ENCODE results near the gene KLHL22.
"Not testable (repeated sequence)": the region's sequence is repeated elsewhere in the genome, so short reads cannot be mapped to it uniquely, and the experiment has no call there.

KLHL22 gene, protein sequence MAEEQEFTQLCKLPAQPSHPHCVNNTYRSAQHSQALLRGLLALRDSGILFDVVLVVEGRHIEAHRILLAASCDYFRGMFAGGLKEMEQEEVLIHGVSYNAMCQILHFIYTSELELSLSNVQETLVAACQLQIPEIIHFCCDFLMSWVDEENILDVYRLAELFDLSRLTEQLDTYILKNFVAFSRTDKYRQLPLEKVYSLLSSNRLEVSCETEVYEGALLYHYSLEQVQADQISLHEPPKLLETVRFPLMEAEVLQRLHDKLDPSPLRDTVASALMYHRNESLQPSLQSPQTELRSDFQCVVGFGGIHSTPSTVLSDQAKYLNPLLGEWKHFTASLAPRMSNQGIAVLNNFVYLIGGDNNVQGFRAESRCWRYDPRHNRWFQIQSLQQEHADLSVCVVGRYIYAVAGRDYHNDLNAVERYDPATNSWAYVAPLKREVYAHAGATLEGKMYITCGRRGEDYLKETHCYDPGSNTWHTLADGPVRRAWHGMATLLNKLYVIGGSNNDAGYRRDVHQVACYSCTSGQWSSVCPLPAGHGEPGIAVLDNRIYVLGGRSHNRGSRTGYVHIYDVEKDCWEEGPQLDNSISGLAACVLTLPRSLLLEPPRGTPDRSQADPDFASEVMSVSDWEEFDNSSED

DNA sequence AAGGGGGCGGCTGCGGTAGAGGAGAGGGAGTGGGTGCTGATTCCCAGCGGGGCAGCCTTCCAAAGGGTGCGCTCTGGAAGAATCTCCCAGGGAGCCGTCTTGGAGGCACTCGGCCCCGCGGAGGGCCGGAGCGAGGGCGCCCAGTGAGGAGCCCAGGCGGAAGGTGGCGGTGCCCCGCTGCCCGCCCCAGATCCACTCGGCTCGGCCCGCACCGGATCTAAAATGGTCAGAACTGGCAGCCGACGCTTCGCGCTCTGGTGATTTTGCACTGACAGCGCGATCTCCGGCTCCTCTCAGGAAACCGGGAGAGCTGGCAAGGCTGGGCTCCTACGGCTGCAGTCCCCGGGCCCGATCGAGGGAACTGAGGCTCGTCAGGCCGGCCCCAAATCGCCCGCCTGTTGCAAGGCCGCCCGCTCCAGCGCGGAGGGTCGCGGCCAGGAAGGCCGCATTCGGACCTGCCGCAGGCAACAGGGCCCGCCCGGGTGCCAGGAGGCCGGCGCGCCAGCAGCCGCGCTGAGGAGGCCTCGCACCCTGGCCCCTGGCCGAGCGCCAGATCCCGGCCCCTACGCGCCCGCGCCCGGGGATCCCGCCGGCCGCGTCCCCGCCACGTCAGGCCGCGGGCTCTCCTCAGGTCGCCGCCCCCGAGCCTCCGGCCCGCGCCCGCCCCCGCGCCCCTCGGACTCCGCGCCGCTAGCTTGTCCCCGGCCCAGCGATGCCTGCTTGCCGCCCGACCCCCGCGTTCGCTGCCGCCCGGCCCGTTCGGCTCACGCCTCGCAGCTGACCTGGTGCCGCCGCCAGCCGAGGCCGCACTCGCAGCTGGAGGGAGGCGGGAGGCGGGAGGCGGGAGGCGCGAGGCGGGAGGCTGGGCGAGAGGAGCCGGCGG, at the start of gene KLHL22:
KLHL22 (minus strand) TSS at position 818 of the 883 bp plus-strand sequence. CDS start 6,584 bp downstream, outside the sequence.
- peaks cover 9 to 55% (median 37%) of the 10 kb centered on the region in 11 experiments; a peak in 18 of 22 replicates for H4K20me1 ChIP-seq
- peak within 1 kb of the TSS; percentile 72 to 88 (median 78) for H3K4me3 ChIP-seq
- H3K9ac ChIP-seq = peak within 1 kb of the TSS; percentile 83 to 94 (median 90)
- TF ChIP-seq Cebpa-rat (IDR thresholded peaks at IDR 0.05) = no peak
- H3K27ac ChIP-seq = peak within 1 kb of the TSS; percentile 75 to 90 (median 85)
- H3K27me3 ChIP-seq = no peaks in the 10 kb centered on the region
- peak within 1 kb of the TSS; percentile 94 to 100 (median 97) for H3K4me2 ChIP-seq
- H3K4me1 ChIP-seq = peaks cover 20 to 38% (median 34%) of the 10 kb centered on the region in 10 experiments
- no peaks in the 10 kb centered on the region for H3K9me3 ChIP-seq (replicated peaks in 1 of 11)
- H3K36me3 ChIP-seq = peaks cover 0 to 8% (median 0%) of the 10 kb centered on the region in 11 experiments; a peak in 3 of 22 replicates

DNA sequence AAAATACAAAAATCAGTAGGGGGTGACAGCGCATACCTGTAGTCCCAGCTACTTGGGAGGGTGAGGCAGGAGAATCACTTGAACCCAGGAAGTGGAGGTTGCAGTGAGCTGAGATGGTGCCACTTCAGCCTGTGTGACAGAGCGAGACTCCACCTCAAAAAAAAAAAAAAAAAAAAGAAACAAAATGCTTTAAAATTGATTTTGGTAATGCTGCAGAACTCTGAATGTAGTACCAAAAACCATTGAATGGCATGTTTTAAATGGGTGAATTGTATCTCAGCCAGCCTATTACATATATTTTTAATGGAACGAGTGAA, 49.7 kb upstream of the KLHL22 start:
- H3K9ac ChIP-seq; H3K4me3 ChIP-seq; H3K27ac ChIP-seq; H3K27me3 ChIP-seq; H3K9me3 ChIP-seq (replicated peaks in 1 of 11): not testable (repeated sequence)
- H3K4me2 ChIP-seq = peak overlapping the region in 9 of 11 experiments; percentile 13 to 67 (median 49); a peak in 12 of 22 replicates
- peaks cover 43 to 77% (median 63%) of the 10 kb centered on the region in 11 experiments for H3K36me3 ChIP-seq
- H4K20me1 ChIP-seq = peaks cover 61 to 96% (median 86%) of the 10 kb centered on the region in 11 experiments
- peaks cover 45 to 59% (median 52%) of the 10 kb centered on the region in 10 experiments for H3K4me1 ChIP-seq

DNA sequence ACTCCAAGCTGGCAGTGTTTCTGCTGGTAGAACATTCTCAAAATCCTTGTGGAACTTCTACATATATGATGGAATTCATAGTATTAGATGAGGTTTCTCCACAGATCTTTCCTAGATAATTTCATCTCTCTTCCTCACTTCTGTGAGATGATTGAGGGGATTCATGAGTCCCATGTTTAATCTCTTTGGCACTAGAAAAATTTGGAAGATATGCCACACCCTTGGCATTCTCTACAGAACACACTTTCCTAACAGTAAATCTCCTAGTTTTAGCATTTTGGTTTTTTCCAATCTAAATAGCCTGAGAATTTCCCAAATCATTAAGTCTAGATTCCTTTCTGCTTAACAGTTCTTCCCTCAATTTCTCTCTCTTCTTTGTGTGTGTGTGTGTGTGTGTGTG, 47.1 kb upstream of the KLHL22 start:
- Histone ChIP-seq H3K27ac (no peak overlapping the region), H3K4me2 (no peak overlapping the region), H3K27me3 (no peaks in the 10 kb centered on the region), H3K9me3 (replicated peaks in 1 of 11) (0 out of 22 replicates have a peak, but pooled peaks cover 0 to 4% (median 0%) of the 10 kb centered on the region in 11 experiments), H3K36me3 (peaks cover 68 to 90% (median 83%) of the 10 kb centered on the region in 11 experiments), H3K4me1 (peaks cover 19 to 34% (median 27%) of the 10 kb centered on the region in 10 experiments), H3K9ac (no peak overlapping the region), H3K4me3 (no peak overlapping the region), H4K20me1 (peaks cover 44 to 96% (median 85%) of the 10 kb centered on the region in 11 experiments)
- TF ChIP-seq Cebpa-rat (IDR thresholded peaks at IDR 0.05) = no peak

DNA sequence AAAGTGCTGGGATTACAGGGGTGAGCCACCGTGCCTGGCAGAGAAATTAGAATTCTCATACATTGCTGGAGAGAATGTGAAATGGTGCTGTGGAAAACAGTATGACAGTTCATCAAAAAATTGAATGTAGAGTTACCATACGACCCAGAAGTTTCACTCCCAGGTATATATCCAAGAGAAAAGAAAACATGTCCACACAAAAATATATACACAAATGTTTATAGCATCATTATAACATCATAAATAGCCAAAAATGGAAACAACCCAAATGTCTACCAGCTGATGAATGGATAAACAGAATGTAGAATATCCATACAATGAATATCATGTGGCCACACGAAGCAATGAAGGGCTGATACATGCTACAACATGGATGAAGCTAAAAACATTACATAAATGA, 46.5 kb upstream of the KLHL22 start:
- H3K4me3 ChIP-seq = no peak overlapping the region

DNA sequence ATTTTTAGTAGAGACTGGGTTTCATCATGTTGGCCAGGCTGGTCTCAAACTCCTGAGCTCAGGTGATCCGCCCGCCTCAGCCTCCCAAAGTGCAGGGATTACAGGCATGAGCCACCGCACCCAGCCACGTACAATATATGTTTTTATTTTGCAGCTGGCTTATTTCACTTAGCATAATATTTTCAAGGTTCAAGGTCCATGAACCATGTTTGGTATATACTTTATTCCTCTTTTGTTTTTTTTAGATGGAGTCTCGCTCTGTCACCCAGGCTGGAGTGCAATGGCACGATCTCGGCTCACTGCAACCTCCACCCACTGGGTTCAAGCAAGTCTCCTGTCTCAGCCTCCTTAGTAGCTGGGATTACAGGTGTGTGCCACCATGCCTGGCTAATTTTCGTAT, 43.3 kb upstream of the KLHL22 start:
- peaks cover 3 to 29% (median 24%) of the 10 kb centered on the region in 10 experiments; a peak in 18 of 20 replicates for H3K4me1 ChIP-seq
- H3K4me3 ChIP-seq; H3K27me3 ChIP-seq; H3K9ac ChIP-seq; H3K4me2 ChIP-seq; H3K27ac ChIP-seq; H3K9me3 ChIP-seq (replicated peaks in 1 of 11): not testable (repeated sequence)
- peaks cover 70 to 90% (median 88%) of the 10 kb centered on the region in 11 experiments for H3K36me3 ChIP-seq
- peaks cover 43 to 95% (median 83%) of the 10 kb centered on the region in 11 experiments for H4K20me1 ChIP-seq

More for the DNA sequence above, 46.5 kb upstream of the KLHL22 start:
- H3K9ac ChIP-seq = no peak overlapping the region
- H3K4me1 ChIP-seq = peaks cover 13 to 29% (median 24%) of the 10 kb centered on the region in 10 experiments
- 0 out of 22 replicates have a peak, but pooled peaks cover 0 to 4% (median 0%) of the 10 kb centered on the region in 11 experiments for H3K9me3 ChIP-seq (replicated peaks in 1 of 11)
- H3K4me2 ChIP-seq = no peak overlapping the region
- no peaks in the 10 kb centered on the region for H3K27me3 ChIP-seq
- H3K27ac ChIP-seq = no peak overlapping the region
- H3K36me3 ChIP-seq = peaks cover 75 to 96% (median 89%) of the 10 kb centered on the region in 11 experiments
- TF ChIP-seq Cebpa-rat (IDR thresholded peaks at IDR 0.05) = no peak
- H4K20me1 ChIP-seq = peaks cover 44 to 96% (median 85%) of the 10 kb centered on the region in 11 experiments

DNA sequence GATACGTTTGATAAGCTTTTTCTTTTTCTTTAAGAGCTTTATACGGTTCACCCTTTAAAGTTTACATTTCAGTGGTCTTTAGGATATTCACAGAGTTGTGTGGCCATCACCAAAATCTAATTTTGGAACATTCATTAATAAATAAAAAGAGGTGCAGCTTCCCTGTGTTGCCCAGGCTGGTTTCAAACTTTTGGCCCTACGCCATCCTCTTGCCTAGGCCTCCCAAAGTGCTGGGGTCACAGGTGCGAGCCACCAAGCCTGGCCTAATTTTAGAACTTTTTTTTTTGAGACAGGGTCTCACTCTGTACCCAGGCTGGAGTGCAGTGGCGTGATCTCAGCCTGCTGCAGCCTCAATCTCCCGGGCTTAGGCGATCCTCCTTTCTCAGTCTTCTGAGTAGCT, 42.4 kb upstream of the KLHL22 start:
- no peak for TF ChIP-seq Cebpa-rat (IDR thresholded peaks at IDR 0.05)
- Histone ChIP-seq H3K27me3 (no peaks in the 10 kb centered on the region), H4K20me1 (peaks cover 52 to 98% (median 86%) of the 10 kb centered on the region in 11 experiments), H3K9me3 (replicated peaks in 1 of 11) (0 out of 22 replicates have a peak, but pooled peaks cover 0 to 4% (median 0%) of the 10 kb centered on the region in 11 experiments), H3K36me3 (peaks cover 72 to 92% (median 89%) of the 10 kb centered on the region in 11 experiments), H3K4me1 (peaks cover 12 to 38% (median 30%) of the 10 kb centered on the region in 10 experiments; a peak in 19 of 20 replicates), H3K4me3 (no peak overlapping the region), H3K4me2 (no peak overlapping the region), H3K9ac (no peak overlapping the region), H3K27ac (no peak overlapping the region)

DNA sequence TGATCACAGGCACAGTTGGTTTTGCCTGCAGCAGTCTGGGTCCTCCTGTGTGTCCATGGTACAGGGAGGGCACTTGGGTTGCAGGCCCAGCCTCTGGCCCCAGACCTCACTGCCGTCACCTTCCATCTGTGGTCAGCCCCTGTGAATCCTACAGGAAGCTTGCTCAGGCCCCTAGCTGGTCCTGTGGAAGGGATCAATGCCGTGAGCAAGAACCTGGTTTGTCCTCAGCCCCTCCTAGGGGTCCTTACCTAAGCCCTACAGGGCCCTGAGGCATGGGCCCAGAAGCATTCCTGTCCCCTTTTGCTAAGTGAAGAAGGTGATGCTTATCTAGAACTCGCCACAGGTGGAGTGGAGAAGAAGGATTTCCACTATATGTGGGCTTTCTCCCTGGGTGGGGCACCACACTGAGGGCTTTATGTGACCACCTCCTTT, 41.7 kb upstream of the KLHL22 start:
- TF ChIP-seq Cebpa-rat (IDR thresholded peaks at IDR 0.05) = no peak
- H3K27ac ChIP-seq = 0 out of 22 replicates have a peak overlapping the region, but pooled peaks of 2 of the 11 experiments have one; percentile 7 to 26
- peaks cover 75 to 92% (median 88%) of the 10 kb centered on the region in 11 experiments for H3K36me3 ChIP-seq
- H3K4me1 ChIP-seq = peaks cover 19 to 44% (median 36%) of the 10 kb centered on the region in 10 experiments
- H3K9ac ChIP-seq = no peak overlapping the region
- no peaks in the 10 kb centered on the region for H3K27me3 ChIP-seq
- 0 out of 22 replicates have a peak, but pooled peaks cover 0 to 4% (median 0%) of the 10 kb centered on the region in 11 experiments for H3K9me3 ChIP-seq (replicated peaks in 1 of 11)
- H3K4me2 ChIP-seq = no peak overlapping the region
- H4K20me1 ChIP-seq = peaks cover 58 to 98% (median 90%) of the 10 kb centered on the region in 11 experiments
- H3K4me3 ChIP-seq = no peak overlapping the region

Data from BLaER1 treated with 17β-estradiol and CSF1 and Interleukin-3, amounts not matched to agents 10 nM and 100 nM (cell line).